ENCODE measurements around the gene PDLIM5.

The PDLIM5 gene

GRCh38 chr4:94562285-94562684 lies 110.5 kb downstream of the PDLIM5 start:
- DNase-seq: no peak

DNA sequence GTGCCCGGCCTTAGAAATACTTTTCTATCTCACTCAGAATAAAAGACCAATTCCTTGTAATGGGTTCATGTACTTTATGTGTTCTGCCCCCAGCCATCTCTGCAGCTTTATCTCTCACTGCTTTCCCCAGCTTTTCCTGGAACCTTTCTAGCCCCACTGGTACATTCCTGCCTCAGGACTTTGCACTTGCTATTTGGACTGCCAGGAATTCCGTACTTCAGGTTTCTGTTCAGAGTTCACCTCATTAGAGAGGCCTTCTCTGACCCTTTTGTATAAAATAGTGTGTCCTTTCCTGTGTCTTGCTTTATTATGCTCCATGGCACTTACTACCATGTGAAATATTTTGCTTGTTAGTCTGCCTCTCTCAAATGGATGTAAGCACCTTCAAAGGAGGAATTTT lies 112.5 kb downstream of the PDLIM5 start:
- no peak for DNase-seq

- no peak for DNase-seq
These were observed 114.7 kb downstream of the PDLIM5 start for GRCh38 chr4:94566420-94566819.

DNA sequence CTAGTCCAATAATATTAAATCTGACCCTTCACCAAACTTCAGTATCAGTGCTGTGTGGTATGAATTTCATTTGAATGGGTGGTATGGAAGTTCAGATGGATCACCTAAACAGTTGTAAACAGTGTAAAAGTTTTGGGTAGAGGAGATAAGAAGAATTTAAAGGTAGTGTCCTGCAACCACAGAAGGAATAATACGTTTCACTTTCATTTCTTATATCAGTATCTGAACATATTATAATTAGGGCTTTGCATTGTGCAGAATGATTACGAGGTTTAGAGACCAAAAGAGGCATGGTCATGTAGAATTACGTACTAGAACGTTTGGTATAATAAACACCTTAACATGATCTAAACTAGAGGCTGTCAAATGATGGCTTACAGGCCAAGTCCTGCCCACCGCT lies 116.1 kb downstream of the PDLIM5 start:
- no peak for DNase-seq

DNA sequence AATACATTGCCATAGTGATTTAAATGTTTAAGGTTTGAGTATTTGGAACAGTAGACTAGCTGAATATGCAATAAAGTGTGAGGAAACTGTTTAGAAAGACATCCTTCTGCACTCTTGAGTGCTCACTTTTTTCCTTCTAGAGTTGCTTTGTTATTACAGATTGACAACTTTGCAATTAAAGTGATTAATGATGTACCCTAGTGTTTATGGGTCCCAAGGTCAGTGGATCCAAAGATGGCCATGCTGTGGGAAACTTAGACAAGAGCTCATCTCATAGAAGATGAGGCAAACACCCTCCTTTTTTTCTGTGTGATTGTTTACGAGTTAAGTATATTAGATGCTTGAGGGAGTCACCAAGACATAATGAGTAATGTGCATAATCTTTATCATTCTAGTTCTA lies 118.8 kb downstream of the PDLIM5 start:
- no peak for DNase-seq

- DNase-seq: no peak
These were observed 119.6 kb downstream of the PDLIM5 start for GRCh38 chr4:94571298-94571697.

- no peak for DNase-seq
These were observed 120.0 kb downstream of the PDLIM5 start for GRCh38 chr4:94571715-94572114.

- no peak for DNase-seq
These were observed 122.3 kb downstream of the PDLIM5 start for GRCh38 chr4:94574050-94574449.

DNA sequence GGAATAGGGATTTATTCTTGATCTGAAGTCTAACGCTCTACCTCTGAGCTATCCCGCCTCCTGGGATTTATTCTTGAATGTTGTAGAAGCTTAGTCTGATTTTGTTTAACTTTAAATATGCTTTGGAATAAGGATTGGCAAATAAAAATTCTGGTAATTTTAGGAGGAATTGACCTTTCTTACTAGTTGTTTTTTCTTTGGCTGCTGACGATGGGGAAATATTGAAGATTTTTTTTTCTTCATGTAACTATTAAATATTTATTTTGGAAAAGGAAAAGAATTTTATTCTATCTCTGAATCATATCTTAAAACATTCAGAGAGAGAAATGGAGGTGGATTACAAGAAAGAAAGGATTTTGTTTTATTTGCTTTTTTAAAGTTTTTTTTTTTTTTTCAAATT lies 122.9 kb downstream of the PDLIM5 start:
- DNase-seq: no peak

DNA sequence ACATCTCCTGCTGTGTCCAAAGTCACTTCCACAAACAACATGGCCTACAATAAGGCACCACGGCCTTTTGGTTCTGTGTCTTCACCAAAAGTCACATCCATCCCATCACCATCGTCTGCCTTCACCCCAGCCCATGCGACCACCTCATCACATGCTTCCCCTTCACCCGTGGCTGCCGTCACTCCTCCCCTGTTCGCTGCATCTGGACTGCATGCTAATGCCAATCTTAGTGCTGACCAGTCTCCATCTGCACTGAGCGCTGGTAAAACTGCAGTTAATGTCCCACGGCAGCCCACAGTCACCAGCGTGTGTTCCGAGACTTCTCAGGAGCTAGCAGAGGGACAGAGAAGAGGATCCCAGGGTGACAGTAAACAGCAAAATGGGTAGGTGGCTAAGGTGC lies 123.9 kb downstream of the PDLIM5 start:
- DNase-seq: no peak

GRCh38 chr4:94576210-94576609 lies 124.5 kb downstream of the PDLIM5 start:
- DNase-seq: no peak

- peak; percentile 17 for DNase-seq
These were observed 125.4 kb downstream of the PDLIM5 start for GRCh38 chr4:94577136-94577535.

DNA sequence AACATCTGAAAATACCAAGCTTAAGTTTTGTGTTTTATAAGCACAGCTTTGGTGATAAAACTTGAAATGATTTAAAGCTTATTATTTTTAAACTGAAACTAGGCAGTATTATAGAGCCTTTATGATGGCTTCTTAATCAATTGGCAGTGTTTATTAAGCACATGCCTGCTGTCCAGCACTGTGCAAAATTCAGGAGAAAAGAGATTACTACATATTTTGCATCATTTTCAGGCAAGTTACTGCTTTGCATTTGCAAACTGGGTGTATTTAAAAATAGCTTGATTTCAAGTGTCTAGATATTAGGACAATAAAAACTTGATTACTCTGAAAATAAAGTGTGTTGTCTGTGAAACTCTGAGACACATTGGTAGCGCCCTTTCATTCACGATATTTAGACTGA lies 126.5 kb downstream of the PDLIM5 start:
- DNase-seq: no peak

DNA sequence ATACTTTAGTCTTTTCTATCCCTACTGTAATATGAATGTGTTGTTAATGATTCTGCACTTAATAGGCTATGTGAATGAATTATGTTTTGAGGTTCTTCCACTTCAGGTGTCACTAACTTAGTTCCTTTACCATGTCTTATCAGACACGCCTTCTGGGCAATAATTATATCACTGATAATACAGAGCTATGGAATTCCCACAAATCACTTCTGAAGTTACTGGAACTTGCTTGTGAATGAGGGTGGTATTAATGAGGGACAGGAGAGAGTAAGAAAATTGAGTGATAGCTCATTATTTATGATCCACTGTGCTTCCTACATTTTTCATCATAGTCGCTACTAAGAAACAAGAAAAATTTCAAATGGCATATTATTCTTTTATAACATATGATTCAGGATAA lies 130.0 kb downstream of the PDLIM5 start:
- no peak for DNase-seq

DNA sequence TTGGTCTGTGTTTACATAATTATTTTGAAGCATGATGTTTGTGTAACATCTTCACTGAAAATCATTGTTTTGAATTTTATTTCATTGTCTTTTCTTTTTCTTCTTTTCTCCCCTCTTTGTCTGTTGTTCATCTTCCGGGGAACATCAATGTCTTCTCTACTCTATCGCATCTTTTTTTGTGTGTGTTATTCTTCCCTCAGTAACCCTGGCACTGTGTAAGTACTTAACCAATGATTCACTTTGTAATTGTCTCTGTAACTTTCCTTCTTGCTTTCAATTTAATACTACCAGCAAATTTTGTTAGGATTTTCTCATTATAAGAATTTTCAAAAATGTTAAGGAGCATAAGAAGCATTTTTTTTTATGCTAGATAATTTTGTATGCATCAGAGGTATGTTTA lies 130.8 kb downstream of the PDLIM5 start:
- DNase-seq: no peak

DNA sequence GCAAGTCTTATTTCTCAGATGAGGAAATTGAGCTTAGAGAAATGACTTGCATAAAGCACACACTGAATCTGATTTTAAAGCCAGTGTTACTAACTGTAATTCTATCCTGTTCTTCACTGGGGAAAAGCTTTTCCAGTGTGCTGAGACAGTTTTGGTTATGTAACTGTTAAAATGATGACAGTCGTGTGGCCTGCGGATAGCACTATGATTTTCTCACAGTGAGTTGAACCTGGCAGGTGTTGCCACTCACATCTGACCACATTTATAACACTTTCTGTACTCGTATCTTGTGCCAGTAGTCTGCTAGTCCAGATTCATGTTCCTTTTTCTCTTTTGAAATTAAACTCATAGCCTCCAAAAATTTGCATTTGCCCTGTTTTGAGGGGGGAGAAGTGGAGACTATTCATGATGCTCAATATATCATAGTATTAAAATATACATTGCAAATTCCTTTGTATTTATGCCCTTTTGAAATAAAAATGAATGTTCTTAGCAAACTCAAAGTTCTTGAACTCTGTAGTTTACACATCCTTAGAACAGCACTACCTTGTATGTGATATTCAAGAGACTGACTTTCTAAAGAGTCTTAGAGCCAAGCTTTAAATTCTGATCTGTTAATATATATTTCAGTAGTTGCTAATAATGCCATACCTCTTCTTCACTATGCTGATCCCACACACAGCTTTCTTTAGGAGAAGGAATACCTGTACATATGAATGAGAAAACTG lies 132.3 kb downstream of the PDLIM5 start:
- no peak for DNase-seq

DNA sequence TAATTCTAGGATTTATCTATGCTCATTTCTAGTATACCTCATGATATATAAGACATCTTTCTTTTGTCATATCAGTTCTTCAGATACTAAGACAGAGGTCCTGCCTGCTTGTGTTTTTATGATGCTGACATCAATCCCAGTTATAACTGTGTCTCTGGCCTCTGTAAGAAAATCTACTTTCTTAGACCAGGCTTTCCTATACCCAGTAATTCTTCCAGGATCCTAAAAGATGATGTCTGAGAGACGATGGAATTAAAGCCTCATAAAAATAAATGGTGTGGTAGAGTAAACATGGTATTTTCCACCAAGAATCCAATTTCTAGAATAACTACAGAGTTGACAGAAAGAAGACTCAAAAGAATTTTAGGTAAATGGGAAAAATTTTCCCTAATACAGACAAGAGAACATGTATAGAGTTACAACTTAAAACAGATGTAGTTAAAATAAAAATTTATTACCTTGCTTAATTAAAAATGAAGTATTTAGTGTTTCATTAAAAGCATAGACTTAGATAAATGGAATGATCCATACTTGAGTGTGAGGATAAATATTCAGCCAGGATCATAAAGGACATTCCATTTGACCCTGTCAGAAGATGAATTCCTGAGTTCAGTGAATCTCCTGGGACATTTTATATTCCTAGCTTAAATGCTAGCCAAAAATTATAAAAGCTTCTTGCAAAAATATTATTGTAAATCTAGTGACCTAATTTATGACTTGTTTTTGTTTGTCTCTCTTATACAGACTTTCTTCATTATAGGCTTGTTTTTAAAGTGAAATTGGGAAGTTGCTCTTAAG lies 137.4 kb downstream of the PDLIM5 start:
- DNase-seq: no peak

GRCh38 chr4:94590493-94590892 lies 138.8 kb downstream of the PDLIM5 start:
- DNase-seq: no peak

GRCh38 chr4:94591289-94591688 lies 139.5 kb downstream of the PDLIM5 start:
- DNase-seq: no peak

DNA sequence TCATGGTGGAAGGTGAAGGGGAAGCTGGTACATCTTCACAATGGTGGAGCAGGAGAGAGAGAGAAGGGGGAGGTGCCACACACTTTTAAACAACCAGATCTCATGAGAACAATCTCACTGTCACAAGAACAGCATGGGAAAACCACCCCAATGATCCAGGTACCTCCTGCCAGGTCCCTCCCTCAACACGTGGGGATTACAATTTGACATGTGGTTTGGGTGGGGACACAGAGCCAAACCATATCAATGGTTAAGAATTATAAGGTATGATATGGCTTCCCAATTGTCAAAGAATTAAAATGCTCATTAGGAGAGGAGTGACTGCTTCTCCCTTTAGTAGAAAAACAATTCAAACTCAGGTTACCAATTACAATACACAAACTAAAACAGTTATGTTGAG lies 143.3 kb downstream of the PDLIM5 start:
- no peak for DNase-seq

GRCh38 chr4:94595880-94596483 lies 144.2 kb downstream of the PDLIM5 start:
- DNase-seq: no peak

DNA sequence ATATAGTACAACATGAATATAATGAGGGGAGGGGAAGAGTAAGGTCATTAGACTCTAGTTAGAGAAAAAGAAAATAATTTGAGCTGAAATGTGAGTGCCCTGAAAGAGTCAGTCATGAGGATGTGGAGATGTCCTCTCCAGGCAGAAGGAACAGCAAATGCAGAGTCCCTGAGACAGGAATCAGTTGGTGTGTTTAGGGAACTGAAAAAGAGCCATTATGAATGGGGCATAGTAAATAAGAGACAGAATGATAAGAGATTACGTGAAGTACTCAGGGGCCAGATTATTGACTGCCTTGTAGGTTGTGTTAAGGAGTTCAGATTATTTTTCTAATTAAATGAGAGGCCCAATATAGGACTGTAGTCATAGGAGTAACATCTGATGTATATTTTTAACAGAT lies 147.0 kb downstream of the PDLIM5 start:
- no peak for DNase-seq

GRCh38 chr4:94603170-94603747 lies 151.5 kb downstream of the PDLIM5 start:
- no peak for DNase-seq

Measured in NCI-H1048 (cell line).